ENCODE measurements around the gene WDR82.

The WDR82 gene

GRCh38 chr3:52210550-52211046 lies 67.9 kb downstream of the WDR82 start:
- no peak for DNase-seq

GRCh38 chr3:52210037-52210436 lies 68.4 kb downstream of the WDR82 start:
- DNase-seq, result no peak

GRCh38 chr3:52208556-52208955 lies 69.9 kb downstream of the WDR82 start:
- no peak for DNase-seq

- no peak for DNase-seq
Observed at GRCh38 chr3:52205727-52206372, 72.6 kb downstream of the WDR82 start.

All from hypothalamus (tissue), 51 donors.